NCI-H748 (cell line): Measurements from ENCODE around the gene ARHGAP42.

Experiments
- DNase-seq: peaks from one replicate; lab custom pipeline; 2025; ENCODE audit not compliant: unreplicated experiment; lab: John Stamatoyannopoulos, UW

ARHGAP42 gene

DNA sequence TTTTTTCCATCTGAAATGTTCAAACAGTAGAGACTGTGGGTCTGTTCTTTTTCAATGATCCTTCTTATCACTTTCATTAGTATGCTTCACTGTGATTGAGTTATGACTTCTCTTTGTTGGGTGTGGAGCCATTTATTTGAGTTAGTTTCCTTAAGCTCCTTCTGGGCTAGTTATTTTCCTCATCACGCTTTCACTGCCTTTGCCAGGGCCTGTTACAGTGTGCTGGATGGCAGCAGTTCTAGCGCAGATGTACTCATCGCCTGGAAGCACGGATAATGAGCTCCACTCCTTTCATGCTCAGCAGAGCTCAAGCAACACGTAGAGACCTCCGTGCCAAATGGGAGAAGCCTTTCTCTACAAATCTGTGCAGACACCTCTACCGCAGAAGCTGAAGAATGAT lies 7.0 kb upstream of the ARHGAP42 start:
- DNase-seq = no peak

DNA sequence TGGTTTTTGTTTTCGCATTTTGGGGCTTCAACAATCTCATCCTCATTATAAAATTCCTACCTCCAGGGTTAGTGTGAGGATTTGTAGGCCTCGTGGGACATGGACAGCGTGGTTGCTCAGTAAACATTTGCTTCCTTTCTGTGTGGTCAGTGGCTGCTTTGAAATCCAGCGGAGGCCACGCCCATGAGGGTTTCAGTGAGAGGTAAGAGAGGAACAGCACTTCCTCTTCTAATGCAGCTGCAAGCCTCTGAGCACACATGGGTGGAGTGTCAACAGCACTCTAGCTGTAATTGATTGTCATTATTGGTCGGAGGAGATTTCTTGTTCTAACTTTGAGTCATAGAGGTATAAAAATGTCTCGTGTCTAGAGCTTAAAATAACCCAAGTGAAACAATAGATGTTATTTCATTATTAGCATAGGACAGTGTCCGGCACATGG lies 6.0 kb upstream of the ARHGAP42 start:
- DNase-seq = peak; percentile 92

DNA sequence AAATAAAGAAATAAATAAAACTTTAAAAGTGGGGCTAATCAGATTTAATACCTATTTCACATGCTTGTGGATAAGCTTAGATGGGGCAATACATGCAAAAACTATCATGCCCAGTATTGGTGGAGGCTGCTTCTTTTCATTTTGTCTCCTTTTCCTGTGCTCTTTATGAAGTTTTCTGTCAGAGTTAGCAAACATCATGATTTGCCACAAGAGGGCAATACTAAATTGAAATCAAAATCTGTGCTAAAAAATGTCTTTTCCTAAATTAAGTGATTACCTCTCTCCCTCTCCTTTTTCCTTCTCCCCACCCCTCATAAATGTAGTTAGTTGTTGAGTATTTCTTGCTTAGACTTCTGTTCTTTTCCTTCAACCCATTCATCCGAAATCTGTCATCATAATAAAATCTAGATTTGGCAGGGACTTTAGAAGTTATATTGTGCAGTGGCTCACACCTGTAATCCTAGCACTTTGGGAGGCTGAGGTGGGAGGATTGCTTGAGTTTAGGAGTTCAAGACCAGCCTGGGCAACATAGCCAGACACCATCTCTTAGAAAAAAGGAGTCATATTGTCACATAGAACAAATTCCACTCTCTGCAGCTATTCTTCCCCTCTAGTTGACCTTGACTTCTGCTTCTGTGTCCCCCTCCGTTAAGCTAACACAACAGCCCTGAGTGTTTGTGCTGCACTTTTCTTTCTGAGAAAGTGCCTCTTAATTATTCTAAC lies 4.7 kb upstream of the ARHGAP42 start:
- peak; percentile 23 for DNase-seq

DNA sequence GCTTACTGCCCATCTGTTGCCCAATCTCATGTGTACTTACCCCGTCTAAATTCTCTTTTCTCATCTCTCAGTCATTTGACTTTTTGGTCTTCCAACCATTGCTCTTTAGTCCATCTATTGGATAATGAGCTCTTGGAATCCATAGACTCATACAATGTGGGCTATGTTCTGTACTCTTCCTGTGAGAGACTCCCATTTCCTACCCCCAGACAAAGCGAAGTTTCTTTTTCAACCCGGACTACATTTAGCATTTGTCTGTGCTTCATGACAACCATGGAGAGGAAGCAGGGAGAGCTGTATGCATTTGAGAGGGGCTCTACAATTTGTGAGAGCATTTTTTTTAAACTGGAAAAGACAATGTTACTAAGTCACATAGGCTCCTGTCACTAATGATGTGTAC lies 4.0 kb upstream of the ARHGAP42 start:
- no peak for DNase-seq

DNA sequence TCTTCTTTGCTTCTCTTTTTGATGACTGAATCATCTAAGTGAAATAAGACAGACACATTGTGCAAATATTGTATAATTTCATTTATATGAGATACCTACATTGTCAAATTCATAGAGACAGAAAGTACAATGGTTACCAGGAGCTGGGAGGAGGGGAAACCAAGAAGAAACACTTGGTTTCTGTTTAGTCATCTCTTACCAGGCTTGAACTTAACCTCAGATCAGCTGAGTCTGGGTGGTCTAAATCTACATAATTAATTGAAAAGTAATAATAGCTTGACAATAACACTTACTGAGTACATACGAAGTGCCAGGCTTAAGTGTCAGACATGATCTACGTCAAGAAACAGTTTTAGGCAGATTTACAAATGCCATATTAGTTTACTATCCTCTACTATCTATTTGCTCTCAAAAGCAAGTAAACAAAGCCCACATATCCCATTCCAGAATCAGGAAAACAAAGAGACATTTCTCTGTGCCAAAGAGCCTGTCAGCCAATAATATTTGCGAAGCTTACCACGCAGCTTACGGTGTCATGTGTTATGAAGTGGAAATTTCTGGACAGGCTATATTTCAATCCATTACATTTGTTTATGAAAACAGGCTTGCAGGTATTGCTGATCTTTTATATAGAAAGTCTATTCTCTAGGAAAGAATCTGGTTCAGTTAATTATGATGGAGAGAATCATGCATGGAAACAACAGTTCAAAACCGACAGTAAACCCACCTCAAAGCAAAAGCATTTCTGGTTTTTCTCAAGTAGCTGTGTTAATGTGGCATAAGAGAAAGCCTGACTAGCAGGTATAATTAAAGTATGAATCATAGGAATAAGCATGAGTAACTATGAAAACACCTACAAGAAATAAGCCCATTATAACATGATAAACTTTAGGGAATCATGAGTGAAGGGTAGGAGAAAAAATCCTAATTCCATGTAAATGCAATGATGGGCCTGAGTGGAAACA lies 2.7 kb upstream of the ARHGAP42 start:
- DNase-seq = no peak

DNA sequence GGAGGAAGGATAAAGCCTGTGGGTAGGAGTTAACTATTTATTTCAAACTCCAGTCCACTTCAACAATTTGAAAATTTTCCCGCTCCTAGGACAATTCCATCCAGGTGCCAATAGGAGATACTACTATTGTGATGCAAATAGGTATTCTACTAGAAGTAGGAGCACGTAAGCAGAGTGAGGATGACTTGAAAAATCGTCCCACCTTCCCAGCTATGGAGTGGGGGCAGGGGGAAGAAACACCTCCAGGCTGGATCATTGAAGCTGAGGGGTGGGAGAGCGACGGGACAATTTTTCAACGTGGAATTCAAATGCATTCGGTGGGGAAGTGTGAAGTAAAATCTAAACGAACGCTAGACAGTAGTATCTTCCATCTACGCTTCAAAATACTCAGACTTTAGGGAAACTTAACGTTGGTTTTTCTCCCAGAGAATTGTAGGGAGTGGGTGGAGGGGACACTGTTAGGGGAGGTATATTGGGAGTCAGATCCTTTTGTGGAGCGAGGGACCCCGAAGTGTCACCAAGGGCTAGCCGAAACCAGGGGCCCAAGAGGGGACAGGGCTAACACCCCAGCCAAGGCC lies 523 bp upstream of the ARHGAP42 start:
- no peak for DNase-seq

DNA sequence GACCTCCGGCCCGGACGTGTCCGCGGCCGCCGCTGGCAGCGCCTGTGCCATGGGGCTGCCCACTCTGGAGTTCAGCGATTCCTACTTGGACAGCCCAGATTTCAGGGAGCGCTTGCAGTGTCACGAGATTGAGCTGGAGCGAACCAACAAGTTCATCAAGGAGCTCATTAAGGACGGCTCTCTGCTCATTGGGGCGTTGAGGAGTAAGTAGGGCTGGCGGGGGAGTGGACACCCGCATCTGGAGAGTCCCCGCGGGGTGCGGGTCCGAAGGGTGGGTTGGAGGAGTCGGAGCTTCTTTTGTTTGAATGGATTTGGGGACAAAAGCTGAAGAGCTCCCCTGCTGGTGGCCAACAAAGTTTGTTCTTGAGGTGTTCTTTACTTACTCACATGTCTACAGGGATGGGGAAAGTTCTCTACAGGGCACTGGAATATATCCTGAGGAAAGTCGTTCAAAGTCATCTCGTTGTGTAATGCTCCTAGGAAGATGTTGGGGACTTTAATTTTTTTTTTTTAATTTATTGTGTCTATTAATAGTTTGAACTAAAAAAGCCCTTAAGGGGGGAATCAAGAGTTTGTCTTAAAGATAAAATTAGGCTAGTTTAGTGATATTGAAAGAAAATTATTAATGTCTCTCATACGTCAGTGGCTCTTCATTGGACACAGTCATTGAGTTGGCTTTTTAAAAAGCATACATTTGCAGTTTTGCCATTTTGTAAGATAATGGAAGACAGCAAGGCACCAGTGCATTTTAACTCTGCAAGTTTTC lies 725 bp downstream of the ARHGAP42 start:
- peak; percentile 58 for DNase-seq

DNA sequence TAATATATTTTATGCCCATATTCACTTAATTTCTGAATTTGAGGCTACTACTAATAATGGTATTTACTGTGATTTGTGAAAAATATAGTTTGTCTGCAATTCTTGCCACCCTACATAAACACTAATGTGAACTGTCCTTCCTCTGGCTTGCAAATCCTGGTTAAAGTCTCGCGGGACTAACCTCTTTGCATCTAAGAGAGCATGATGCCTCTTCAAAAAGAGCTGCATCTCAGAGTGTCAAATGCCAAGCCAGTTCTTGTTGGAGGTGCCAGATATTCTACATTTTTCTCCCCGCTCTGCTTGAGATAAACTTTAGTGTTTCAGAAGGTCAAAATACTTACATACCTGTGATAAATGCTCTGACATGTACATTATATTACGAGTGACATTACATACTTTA lies 2.1 kb downstream of the ARHGAP42 start:
- no peak for DNase-seq

DNA sequence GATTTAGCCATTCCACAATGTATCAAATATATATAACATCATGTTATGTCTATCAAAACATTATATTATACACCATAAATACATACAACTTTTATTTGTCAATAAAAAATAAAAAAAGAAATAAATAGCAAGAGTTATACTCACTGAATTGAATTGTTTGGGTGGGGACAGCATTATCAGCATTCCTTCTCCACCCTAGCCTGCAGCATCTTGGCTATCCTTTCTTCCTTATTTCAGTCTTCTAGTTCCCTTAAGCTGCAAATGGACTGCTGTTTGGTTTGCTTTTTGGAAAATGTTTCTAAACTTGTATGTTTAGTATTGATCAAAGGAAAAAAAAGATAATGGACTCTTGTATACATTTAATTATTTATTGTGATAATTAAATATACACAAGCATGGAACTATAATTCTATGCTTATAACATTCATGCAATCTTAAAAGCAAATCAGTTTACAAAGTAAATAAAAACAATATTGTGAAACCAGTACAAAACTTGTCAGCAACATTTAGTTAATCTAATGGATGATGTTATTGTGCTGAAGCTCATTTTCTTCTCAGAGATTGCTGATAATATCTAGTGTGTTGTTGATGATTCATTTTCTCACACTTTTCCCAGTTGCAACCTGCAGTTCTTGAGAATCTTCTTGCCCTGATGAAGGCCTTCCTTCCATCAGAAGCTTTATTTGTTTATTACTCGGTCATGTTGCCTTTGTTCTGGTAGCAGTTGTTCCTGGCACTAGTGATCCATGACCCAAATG lies 5.0 kb downstream of the ARHGAP42 start:
- DNase-seq = no peak

DNA sequence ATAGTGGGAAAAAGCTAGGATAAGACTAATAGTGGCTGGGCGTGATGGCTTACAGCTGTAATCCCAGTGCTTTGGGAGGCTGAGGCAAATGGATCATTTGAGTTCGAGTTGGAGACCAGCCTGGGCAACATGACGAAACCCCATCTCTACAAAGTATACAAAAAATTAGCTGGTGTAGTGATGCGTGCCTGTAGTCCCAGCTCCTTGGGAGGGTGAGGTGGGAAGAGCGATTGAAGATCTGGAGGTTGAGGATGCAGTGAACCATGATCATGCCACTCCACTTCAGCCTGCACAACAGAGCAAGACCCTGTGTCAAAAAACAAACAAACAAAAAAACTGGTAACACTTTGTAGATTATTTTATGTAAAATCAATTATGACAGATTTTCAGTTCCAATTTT lies 8.8 kb downstream of the ARHGAP42 start:
- DNase-seq = no peak

DNA sequence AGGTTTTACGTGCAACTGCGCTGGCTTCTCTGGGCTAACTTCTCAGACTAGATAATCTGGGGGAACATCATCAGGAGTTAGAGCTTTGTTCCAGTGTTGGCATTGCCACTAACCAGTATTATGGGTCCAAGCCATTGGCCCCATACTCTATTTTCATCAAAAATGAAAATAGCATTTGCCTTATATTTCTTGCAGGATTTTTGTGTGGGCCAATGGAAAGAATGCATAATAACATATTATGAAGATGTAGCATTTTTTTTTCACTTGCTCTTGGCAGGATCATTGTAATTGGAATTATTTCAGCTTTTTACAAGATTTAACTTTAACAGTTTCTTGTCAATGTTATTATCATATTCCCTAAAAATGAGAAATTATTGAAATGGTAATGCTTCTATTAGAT lies 16.1 kb downstream of the ARHGAP42 start:
- no peak for DNase-seq

DNA sequence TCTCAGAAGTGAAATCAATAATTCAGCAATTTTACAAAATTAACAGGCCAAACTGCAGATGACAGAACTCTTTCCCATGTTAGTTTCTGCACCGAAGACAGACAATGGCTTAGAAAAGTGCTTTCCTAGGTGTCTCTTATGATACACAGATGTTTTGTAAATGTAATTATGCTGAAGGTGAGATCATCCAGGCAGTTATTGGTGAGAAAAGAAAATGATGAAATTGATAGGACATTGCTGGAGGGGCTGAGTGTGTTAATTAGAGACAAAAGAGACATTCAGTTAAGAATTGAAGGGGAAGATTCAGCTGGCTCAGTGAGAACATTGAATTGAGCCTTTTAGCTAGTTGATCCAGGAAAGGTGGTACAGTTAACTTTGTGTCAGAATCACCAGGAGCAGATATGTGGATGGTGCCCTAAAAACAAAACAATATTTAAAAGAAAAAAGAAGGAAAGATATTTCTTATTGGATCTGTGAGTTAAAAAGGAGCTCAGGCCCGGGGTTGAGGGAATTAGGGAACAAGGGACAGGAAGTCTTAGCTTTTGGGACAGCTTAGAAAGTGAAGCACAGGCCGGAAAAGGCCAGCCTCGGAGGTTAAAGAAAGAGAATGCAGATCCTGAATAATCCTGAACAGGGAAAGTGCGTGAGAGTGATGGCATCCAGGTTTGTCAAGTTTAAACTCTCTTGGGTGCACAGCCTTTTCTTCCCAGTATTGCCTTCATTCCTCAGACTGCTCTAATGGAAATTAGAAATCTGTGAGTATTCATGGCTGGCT lies 16.9 kb downstream of the ARHGAP42 start:
- DNase-seq = peak; percentile 6

DNA sequence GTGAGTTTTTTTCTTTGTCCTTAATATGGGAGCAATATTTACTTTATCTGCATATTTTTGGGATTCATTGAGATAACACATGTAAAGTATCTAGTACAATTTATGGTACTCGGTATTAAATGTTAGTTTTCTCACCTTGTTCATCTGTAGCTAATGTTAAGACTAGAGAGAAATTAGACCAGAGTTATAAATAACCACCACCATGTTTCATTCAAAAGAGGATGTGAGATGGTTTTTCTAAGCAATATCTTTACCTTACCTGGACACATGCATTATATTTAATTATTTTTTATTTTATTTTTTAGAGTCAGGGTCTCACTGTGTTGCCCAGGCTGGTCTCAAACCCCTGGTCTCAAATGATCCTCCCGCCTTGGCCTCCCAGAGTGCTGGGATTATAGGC lies 18.4 kb downstream of the ARHGAP42 start:
- DNase-seq = no peak

DNA sequence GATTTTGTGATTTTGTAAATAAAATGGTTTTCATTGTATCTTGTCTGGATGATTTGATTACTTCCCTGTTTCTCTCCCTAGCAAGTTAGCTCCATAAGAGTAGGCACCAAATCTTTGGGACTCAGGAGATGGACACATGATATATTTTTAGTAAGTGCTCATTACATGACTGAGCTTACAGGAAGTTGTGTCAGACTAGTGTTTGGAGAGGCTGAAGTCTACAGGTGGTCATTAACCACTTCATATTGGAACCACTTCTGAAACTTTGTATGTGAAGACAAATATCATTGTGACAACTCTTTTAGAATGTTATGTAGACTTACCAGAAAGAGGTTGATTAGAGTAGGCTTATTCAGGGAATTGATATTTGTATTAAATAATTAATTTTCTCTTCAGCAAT lies 19.1 kb downstream of the ARHGAP42 start:
- no peak for DNase-seq

DNA sequence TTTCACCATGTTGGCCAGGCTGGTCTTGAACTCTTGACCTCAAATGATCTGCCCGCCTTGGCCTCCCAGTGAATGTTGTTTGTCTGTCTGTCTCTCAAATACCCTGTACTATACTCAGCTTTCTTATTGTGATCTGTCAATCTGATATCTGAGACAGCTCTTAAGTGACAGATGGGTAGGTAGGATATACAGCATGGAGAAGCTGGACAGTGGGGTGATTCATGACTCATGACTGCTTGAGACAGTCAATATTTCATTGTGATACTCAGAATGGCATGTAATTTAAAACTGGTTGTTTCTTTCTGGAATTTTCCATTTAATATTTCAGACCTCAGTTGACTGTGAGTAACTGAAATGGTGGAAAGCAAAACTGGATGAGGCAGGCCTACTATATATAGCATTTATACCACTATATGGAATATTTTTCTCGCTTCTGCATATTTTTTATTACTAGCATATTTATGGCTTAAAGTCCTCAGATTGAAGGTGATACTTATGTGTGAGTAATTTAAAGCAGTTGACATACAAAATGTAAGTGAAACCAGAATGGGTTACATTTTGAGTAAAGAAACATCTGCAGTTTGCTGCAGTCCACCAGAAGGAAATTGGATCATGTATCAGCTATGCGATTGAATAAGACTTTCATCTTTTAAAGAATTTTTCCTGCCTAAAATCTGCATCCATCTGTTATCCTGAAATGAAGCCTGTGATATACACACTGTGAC lies 22.3 kb downstream of the ARHGAP42 start:
- DNase-seq = no peak

DNA sequence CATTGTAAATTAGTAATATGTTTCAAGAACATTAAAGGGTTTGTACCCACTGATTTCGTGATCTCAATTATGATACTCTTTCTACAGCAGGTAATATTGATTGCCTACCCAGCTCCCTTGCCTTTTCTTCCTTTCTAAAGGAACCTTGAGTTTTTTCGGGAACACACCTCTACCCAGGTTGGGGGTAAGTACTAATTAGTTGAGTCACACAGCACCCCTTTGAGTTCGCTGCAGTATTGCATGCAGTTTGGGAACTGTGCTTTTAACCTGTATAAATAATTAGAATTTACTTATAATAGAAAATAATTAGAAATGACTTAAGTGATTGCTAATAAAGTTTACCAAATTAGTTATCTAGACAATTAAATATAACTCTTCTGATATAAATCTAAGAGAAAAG lies 24.9 kb downstream of the ARHGAP42 start:
- DNase-seq = no peak

DNA sequence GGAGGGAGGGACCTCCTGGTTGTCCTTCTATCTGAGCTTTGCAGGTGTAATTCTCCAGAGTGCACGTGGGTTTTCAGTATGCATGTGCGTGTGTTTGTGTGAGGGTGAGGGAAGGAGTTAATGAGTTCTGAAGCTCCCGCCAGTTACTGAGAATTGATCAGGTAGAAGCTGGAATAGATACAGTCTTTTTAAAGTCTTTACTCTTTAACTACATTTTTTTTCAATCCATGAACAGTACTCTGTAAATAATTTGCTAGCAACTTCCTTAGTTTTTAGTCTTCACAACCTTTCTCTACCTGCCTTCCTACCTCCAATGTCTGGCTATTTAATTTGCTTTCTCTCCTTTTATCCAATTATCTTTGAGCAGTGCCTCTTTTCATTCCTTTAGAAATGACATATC lies 25.5 kb downstream of the ARHGAP42 start:
- no peak for DNase-seq

DNA sequence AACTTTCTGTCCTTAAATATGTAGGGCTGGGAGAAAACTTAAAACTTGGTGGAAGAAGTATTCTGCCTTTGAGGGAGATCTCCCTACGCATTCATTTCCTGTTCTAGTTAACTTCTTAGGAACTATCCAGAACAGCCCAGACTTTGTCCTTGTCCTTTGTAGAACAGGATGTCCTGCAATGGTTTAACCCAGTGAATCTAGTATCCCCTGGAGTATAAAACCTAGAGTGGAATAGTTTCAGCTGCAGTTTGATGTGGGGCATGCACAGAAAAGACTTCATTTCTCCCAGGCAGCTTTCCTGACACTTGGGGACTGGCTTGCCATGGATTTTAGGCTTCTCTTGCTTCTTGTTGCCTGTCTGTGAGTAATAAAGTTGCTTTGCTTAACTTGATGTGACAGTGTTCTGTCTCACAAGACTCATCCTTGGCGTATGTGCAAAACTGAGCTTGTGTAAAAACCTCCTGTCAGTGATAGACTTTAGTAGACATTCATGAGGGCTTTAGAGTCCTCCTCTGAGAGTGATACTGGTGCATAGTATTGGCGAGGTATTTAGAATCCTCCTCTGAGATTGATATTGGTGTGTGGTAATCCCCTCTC lies 28.2 kb downstream of the ARHGAP42 start:
- no peak for DNase-seq

DNA sequence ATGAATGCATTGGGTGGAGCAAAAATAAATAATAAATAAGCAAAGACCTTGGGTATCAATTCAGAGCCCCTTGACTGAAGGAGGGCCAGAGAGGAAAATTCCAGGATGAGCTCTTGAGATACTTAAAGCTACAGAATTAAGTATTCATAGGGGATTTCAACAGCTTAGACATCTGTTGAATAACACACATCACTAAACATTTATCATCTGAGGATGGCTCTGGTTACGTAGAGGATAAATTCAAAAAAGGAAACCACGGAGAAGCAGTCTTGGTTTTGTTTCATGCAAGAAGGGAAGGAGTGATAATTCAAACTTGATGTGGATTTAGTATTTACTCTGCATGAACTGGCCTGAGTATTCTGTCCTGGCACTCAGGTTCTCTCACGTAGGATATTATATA lies 29.8 kb downstream of the ARHGAP42 start:
- DNase-seq = no peak
